GM21526 (cell line): Measurements from ENCODE around the gene SLC25A47.
"Not testable (repeated sequence)": the region's sequence is repeated elsewhere in the genome, so short reads cannot be mapped to it uniquely, and the experiment has no call there.

ENCODE experiments used
- ATAC-seq: cut with Tn5 transposase; IDR thresholded peaks from one replicate; pipeline ENCODE4 v1.9.1; 2021; ENCODE audit warnings: moderate library complexity; ENCODE audit not compliant: unreplicated experiment, low FRiP score

SLC25A47 gene

GRCh38 chr14:100289916-100290606 is 33.1 kb upstream of the SLC25A47 start:
- ATAC-seq, result no peak

GRCh38 chr14:100290607-100291304 is 32.4 kb upstream of the SLC25A47 start:
- no peak for ATAC-seq

- no peak for ATAC-seq
These were observed 31.6 kb upstream of the SLC25A47 start for GRCh38 chr14:100291305-100292075.

GRCh38 chr14:100292301-100292775 is 30.8 kb upstream of the SLC25A47 start:
- ATAC-seq, result no peak

- no peak for ATAC-seq
These were observed 30.2 kb upstream of the SLC25A47 start for GRCh38 chr14:100292776-100293461.

GRCh38 chr14:100293497-100294212 is 29.5 kb upstream of the SLC25A47 start:
- no peak for ATAC-seq

- no peak for ATAC-seq
These were observed 28.8 kb upstream of the SLC25A47 start for GRCh38 chr14:100294213-100294962.

GRCh38 chr14:100294963-100295330 is 28.2 kb upstream of the SLC25A47 start:
- no peak for ATAC-seq

GRCh38 chr14:100295376-100296105 is 27.6 kb upstream of the SLC25A47 start:
- no peak for ATAC-seq

GRCh38 chr14:100296106-100296651 is 27.0 kb upstream of the SLC25A47 start:
- no peak for ATAC-seq

GRCh38 chr14:100296729-100297128 is 26.4 kb upstream of the SLC25A47 start:
- ATAC-seq, result not testable (repeated sequence)

- ATAC-seq, result peak; percentile 78
These were observed 25.5 kb upstream of the SLC25A47 start for GRCh38 chr14:100297320-100298300.

GRCh38 chr14:100298551-100299237 is 24.4 kb upstream of the SLC25A47 start:
- no peak for ATAC-seq

- ATAC-seq, result no peak
These were observed 23.9 kb upstream of the SLC25A47 start for GRCh38 chr14:100299238-100299560.

- no peak for ATAC-seq
These were observed 20.5 kb upstream of the SLC25A47 start for GRCh38 chr14:100302616-100303015.

GRCh38 chr14:100303179-100303578 is 20.0 kb upstream of the SLC25A47 start:
- ATAC-seq, result no peak

- no peak for ATAC-seq
These were observed 19.2 kb upstream of the SLC25A47 start for GRCh38 chr14:100303925-100304324.
